Measurements from ENCODE around the gene TMEM232.

Gene TMEM232

GRCh38 chr5:110507972-110508371 is 218.5 kb downstream of the TMEM232 start:
- DNase-seq, result no peak

- DNase-seq, result no peak
These were observed 220.1 kb downstream of the TMEM232 start for GRCh38 chr5:110506378-110506777.

DNA sequence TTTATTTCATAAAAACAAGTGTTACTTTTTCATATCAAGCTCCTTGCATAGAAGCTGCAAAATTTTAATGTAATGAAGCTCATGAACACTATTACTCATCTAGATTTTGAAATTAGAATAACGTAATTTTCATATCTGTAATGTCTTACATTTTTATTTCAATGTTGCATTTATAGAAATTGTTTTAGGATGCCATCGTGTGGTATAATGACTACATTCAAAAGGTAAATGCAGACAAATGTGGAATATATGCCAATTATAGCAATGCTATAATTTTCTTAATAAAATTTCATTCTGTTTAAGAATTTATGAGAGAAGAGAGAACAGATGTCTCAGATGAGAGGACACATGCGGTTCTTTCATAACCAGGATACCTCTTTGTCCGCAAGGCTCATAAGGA is 230.2 kb downstream of the TMEM232 start:
- DNase-seq, result no peak

GRCh38 chr5:110492446-110492845 is 234.0 kb downstream of the TMEM232 start:
- no peak for DNase-seq

GRCh38 chr5:110478895-110479294 is 247.6 kb downstream of the TMEM232 start:
- DNase-seq, result no peak

GRCh38 chr5:110477911-110478310 is 248.6 kb downstream of the TMEM232 start:
- DNase-seq, result no peak

- no peak for DNase-seq
These were observed 250.3 kb downstream of the TMEM232 start for GRCh38 chr5:110476164-110476563.

DNA sequence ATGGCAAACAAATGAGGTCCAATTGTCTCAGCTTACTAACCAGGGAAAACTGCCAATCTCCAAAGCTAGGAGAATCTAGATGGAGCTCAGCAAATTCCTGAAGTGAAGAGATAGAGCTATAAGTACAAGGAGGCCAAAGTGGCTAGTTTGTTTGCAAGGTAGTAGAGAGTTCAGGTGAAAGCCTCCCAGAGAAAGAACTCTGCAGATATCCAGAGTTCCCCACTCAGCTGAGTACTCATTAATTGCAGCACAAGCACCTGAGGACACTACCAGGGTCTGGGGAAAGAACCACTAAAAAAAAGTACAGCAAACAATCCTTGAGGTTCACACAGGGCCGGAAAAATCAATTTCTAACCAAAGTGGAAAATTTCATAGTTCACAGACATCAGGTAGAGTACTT is 250.9 kb downstream of the TMEM232 start:
- no peak for DNase-seq

GRCh38 chr5:110469486-110469885 is 257.0 kb downstream of the TMEM232 start:
- no peak for DNase-seq

DNA sequence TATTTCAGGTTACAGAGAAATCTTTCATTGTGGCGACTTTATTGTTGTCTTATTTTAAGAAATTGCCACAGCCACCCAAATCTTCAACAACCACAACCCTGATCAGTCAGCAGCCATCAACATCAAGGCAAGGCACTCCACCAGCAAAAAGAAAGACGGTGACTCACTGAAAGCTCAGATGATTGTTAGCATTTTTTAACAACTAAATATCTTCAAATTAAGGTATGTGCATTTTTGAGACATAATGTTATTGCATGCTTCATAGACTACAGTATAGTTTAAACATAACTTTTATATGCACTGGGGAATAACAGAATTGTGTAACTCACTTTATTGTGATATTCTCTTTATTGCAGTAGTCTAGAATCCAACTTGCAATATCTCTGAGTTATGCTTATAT is 263.4 kb downstream of the TMEM232 start:
- no peak for DNase-seq

DNA sequence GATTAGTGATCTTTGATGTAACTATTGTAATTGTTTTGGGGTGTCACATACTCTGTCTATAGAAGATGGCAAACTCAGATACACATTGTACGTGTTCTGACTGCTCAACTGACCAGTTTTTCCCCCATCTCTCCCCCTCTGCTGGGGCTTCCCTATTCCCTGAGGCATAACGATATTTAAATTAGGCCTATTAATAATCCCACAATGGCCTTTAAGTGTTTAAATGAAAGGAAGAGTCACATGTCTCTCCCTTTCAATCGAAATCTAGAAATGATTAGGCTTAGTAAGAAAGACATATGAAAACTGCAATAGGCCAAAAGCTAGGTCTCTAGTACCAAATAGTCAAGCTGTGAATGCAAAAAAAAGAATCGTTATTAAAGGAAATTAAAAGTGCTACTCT is 265.6 kb downstream of the TMEM232 start:
- no peak for DNase-seq

DNA sequence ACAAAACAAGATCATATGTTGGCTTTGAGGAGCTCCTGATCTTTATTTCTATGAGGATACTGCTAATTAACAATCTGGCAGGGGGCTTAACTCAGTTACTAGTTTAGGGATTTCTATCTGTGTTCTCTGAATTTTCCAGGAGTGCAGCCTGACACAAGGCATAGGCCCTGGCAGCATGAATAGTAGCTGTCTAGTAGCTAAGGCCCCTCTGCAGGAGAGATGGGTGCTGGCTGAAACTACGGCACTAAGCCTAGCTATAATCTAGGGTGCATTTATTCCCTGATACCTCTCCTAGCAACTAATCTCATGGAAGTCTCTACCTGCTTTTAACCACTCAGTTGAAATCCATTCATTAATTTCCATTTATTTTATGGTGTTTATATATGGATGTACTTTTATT is 268.2 kb downstream of the TMEM232 start:
- DNase-seq, result no peak

DNA sequence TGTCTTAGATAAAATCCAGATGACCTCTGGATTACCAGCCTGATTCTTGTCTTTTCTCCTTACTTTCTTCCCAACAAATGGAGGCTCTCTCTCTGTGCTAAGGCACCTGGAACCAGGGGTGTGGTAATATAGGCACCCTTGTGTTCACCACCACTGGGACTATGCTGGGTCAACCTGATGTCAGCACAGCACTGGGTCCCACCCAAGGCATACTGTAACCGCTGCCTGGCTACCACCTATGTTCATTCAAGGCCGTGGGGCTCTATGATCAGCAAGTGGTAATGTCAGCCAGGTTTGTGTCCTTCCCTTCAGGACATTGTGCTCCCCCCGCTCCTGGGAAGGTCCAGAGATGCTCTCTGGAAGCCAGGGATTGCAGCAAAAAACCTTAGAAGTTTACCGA is 283.6 kb downstream of the TMEM232 start:
- no peak for DNase-seq

GRCh38 chr5:110441035-110441434 is 285.4 kb downstream of the TMEM232 start:
- no peak for DNase-seq

DNA sequence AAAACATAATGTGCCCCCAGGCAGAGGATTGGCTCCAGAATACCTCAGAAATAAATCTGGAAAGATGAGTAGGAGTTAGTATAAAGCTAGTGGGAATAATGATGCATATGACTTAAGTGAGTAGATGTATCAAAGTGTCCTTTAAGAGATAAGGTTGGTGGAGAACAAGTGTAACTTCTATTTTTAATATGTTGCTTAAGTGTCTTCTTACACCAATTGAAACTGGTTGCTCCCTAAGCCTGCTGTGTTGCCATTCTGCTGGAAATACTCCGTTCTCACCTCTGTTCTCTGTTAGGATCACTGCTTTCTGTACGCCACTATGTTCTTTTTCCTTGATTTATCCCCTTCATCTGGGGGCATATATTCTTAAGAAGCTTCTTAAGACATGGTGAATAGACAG is 286.4 kb downstream of the TMEM232 start:
- DNase-seq, result no peak

DNA sequence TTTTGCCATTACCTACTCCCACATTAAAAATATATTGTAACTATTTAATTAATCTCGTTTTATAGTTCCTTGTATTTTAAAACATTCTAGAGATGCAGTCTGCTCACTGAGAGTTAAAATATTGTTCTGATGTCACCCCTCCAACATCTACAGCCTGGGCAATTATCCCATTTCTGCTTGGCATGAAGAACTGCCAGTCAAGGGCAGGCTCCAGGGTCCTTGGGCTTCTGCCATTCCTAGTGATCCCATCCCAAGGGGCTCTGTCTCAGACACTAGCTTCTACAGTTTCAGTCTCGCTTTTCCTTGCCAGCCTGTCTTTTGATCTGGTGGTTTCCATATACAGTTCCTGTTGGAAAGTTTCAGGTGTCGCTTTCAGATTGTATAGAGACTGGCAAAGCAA is 287.2 kb downstream of the TMEM232 start:
- no peak for DNase-seq

GRCh38 chr5:110435207-110435606 is 291.3 kb downstream of the TMEM232 start:
- DNase-seq, result no peak

- no peak for DNase-seq
These were observed 294.9 kb downstream of the TMEM232 start for GRCh38 chr5:110431603-110432002.

DNA sequence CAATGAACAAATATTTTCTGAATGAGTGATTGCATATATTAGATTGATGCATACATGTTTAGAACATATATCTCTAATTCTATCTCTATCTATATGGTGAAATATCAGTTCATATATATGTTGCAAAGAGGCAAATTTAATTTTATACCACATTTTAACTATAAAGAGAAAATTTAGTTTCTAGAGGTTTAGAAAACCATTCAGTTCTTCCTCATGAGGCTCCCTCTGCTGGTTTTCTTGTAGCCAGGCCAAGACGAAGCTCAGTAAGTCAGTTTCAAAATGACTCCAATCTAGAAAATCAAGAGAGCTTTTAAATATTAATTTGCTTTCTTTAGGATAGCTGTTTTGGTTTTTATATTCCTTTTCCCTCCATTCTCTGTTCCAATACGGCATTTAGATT is 312.1 kb downstream of the TMEM232 start:
- no peak for DNase-seq

DNA sequence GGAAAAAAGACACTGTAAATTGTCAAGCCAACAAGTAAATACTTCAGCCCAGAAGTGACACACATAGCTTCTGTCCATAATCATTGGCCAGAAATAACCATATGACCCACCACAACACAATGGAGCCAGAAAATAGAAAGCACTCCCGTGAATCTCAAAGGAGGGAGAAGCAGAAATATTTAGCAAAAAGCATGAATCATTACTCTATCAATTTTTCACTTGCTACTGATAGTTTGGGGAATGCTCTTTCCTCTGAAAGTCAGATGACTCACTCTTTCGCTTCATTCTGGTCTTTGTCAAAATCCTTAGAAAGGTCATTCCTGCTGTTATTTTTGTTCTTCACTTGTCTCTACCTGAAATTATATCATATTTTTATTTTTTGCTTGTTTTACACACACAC is 312.6 kb downstream of the TMEM232 start:
- no peak for DNase-seq

DNA sequence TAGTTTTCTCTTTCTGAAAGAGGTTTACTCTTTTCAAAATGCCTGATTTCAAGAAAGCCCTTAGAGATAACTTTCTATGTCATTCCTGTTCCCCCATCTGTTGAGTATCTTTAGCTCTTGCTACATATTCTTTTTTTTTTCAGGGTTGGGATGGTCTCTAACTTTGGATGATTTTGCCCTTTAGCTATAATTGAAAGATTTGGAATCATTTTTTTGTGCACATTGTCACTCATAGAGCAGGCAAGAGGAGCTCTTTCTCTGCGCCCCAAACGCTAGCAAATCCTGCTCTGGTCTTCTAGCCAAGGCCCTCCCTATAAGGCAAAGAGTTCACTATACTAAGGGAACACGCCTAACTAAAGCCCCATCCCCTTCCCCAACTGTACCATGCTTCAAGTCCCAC is 316.9 kb downstream of the TMEM232 start:
- no peak for DNase-seq

DNA sequence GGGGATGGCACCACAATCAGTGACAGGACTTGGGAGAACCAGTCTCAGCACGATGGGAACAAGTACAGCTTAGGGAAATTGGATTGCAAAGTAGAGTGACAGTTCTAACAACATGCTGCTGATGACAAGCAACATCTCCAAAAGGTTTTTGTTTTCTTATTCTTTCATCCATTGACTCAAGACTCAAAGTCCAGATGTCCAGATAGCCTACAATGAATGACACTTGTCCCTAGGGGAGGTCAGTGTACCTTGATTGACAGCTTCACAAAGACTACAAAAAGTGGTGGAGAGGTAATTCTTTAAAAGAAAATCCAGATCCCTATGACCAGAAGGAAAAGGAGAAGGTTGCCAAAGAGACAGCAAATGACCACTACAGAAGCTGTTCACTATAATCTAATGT is 323.9 kb downstream of the TMEM232 start:
- DNase-seq, result no peak

DNA sequence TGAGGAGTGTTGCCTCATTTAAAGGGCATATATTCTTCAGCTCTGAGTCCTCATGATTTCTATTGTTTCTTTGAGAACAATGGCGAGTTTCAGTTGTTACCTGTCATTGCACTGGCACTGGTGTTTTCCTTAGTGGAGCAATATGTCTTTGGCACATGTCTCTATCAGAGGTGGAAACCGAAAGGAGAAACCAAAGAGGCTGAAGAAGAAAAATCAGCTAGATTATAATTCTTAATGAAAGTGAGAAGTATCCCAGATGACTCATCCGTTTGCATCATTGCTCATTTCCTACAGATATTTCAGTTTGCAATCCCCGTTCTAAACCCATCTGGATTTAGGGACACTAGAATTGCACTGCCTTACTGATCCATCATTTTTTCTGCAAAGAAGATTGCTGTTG is 324.6 kb downstream of the TMEM232 start:
- no peak for DNase-seq

DNA sequence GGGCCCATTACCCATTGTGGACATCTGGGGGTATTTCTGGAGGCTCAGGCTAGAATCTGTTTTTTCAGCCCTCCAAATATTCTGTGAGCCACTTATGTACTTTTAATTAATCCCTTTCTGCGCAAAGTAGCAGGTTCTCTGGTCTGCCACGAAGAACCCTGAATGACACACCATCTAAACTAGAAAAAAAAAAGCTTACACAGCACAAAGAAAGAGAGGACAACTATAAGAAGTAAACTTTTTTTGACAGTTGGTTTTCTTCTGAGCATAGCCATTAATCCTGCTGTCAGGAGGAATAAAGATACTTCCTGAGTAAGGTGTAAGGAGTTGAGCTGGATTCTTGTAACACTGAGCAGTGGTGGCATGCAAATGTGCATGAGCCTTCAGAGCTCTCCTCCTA is 327.5 kb downstream of the TMEM232 start:
- no peak for DNase-seq

GRCh38 chr5:110397281-110397680 is 329.2 kb downstream of the TMEM232 start:
- no peak for DNase-seq

DNA sequence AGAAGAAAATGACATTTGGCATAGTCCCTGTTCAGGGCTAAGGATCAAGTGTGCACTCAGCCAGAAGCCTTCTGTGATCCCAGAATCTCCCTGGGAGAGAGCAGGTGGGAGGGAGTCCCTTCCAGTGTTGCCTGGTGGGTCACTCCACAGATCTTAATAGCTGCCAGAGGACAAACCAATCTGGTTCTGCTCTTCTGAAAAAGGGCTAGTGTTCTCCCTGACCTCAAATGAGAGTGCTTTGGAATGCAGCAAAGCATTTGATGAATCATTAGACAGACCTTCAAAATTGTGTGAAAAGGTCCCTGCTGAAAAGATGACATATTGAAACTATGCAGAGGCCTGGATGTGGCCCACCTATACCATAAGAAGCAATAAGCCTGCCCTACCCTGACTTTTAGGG is 339.7 kb downstream of the TMEM232 start:
- DNase-seq, result no peak
